Duodenal mucosa (tissue), 2 donors: ENCODE measurements around the gene RAB6B.

Experiments
- H3K27ac ChIP-seq: one replicate; pipeline ENCODE4 v1.7.0; 2013; ENCODE audit warnings: low read depth, low read length
- H3K27me3 ChIP-seq, 2 donors: one replicate each; pipeline ENCODE4 v1.7.0; 2013; ENCODE audit warnings: low read length in 2 of 2, control low read depth in 1 of 2; ENCODE audit not compliant: insufficient read depth in 2 of 2, control insufficient read depth in 1 of 2
- H3K36me3 ChIP-seq, 2 donors: one replicate each; pipeline ENCODE4 v1.7.0; 2013; ENCODE audit warnings: low read length in 2 of 2, control low read depth in 1 of 2; ENCODE audit not compliant: insufficient read depth in 2 of 2, control insufficient read depth in 1 of 2
- H3K4me1 ChIP-seq, 2 donors: one replicate each; pipeline ENCODE4 v1.7.0; 2013; ENCODE audit warnings: low read length in 2 of 2, control low read depth in 1 of 2; ENCODE audit not compliant: insufficient read depth in 2 of 2, control insufficient read depth in 1 of 2
- H3K4me3 ChIP-seq, 2 donors: one replicate each; pipeline ENCODE4 v1.7.0; 2013; ENCODE audit warnings: low read length in 2 of 2, low read depth in 1 of 2
- H3K9ac ChIP-seq, 2 donors: one replicate each; pipeline ENCODE4 v1.7.0; 2013; ENCODE audit warnings: low read length in 2 of 2, low read depth in 1 of 2
- H3K9me3 ChIP-seq, 2 donors: one replicate each; pipeline ENCODE4 v1.7.0; 2013; ENCODE audit warnings: low read length in 2 of 2, control low read depth in 1 of 2; ENCODE audit not compliant: control insufficient read depth in 1 of 2

RAB6B gene

GRCh38 chr3:133895208-133896001 is at the start of gene RAB6B:
Gene RAB6B, minus strand, starts transcription at chr3:133895882. Its CDS starts 416 bp downstream, at chr3:133895466.
- Histone ChIP-seq H3K27ac (no peak within 1 kb of the TSS), H3K36me3 (no peaks in the 10 kb centered on the region), H3K9me3 (no peaks in the 10 kb centered on the region), H3K9ac (no peak within 1 kb of the TSS), H3K4me1 (peaks cover 0 to 10% of the 10 kb centered on the region in 2 donors), H3K4me3 (peak within 1 kb of the TSS; percentile 59 to 64), H3K27me3 (peaks cover 30% of the 10 kb centered on the region in 2 donors)

GRCh38 chr3:133944641-133945380 is 49.1 kb upstream of the RAB6B start:
- H3K9ac ChIP-seq, result no peak overlapping the region
- no peaks in the 10 kb centered on the region for H3K36me3 ChIP-seq
- H3K4me3 ChIP-seq, result peak overlapping the region in 1 of 2 donors; percentile 25
- H3K27ac ChIP-seq, result peak overlapping the region; percentile 13
- no peaks in the 10 kb centered on the region for H3K27me3 ChIP-seq
- H3K9me3 ChIP-seq, result no peaks in the 10 kb centered on the region
- H3K4me1 ChIP-seq, result peaks cover 19 to 30% of the 10 kb centered on the region in 2 donors

DNA sequence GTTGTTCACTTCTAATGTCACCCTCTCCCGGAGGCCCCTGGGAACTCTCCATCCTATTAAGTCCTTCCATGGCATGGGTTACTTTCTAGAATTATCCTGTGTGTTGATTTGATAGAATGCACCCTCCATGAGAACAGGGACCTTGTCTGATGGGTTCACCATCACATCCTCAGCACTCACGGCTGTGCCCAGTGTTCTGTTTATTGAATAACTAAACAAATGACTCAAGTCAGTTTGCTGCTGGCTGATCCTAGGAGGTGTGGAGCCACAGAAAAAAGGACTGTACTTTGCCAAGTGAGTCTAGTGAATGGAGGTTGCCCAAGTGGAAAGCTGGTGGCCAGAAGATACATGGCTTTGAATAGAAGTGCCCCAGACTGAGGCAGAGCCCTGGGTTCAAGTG is 48.5 kb upstream of the RAB6B start:
- Histone ChIP-seq H3K9ac (no peak overlapping the region), H3K27ac (peak overlapping the region; percentile 13), H3K4me3 (peak overlapping the region in 1 of 2 donors; percentile 25), H3K4me1 (peaks cover 19 to 30% of the 10 kb centered on the region in 2 donors), H3K36me3 (no peaks in the 10 kb centered on the region), H3K9me3 (no peaks in the 10 kb centered on the region), H3K27me3 (no peaks in the 10 kb centered on the region)

DNA sequence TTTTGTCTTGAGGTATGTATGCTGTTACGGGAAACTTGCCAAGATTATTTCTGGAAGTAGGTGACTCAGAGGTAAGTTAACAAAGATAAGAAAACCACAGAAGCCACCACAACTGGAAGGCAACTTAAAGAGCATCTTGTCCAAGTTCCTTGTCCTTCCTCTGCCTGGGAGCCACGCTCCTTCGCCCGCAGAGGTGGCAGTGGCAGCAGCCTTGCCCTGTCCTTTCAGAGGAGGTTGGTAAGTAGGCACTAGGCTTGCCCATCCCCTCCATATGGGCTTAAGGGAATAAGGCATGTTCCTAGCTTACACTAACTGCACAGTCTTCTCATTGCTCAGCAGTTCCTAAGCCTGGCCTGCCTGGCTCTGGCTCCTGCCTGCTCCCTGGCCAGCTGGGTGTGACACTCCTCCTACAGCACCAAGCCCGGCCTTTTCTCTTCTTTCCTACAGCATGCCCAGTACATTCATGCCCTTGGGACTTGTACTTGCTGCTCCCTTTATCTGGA is 48.0 kb upstream of the RAB6B start:
- Histone ChIP-seq H3K4me3 (no peak overlapping the region), H3K27ac (no peak overlapping the region), H3K4me1 (peaks cover 19 to 30% of the 10 kb centered on the region in 2 donors), H3K9ac (no peak overlapping the region), H3K9me3 (no peaks in the 10 kb centered on the region), H3K27me3 (no peaks in the 10 kb centered on the region), H3K36me3 (no peaks in the 10 kb centered on the region)

GRCh38 chr3:133943031-133943535 is 47.4 kb upstream of the RAB6B start:
- no peaks in the 10 kb centered on the region for H3K27me3 ChIP-seq
- no peak overlapping the region for H3K4me3 ChIP-seq
- peaks cover 19 to 30% of the 10 kb centered on the region in 2 donors for H3K4me1 ChIP-seq
- no peaks in the 10 kb centered on the region for H3K36me3 ChIP-seq
- no peak overlapping the region for H3K9ac ChIP-seq
- no peak overlapping the region for H3K27ac ChIP-seq
- H3K9me3 ChIP-seq, result no peaks in the 10 kb centered on the region

DNA sequence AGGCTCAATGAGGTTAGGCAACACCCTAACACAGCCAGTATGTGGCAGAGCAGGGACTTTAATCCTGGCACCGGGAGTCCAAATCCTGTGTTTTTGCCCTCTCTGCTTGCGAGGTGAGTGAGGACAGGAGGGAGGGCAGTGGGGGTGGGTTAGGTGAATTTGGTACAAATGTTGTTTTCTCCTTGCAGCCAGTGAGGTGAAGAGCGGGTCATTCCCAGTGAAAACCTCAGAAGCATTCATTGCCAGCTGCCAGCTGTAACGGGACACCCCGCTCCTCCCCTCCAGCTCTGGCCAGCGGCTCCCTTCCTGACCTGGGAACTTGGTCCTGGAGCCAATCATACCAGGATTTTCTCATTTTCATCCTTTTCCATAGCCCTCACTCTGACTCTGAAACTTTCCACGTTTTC is 45.7 kb upstream of the RAB6B start:
- H3K27ac ChIP-seq, result no peak overlapping the region
- H3K4me1 ChIP-seq, result peaks cover 19 to 36% of the 10 kb centered on the region in 2 donors
- H3K27me3 ChIP-seq, result no peaks in the 10 kb centered on the region

GRCh38 chr3:133940536-133940935 is 44.9 kb upstream of the RAB6B start:
- Histone ChIP-seq H3K9ac (no peak overlapping the region), H3K4me3 (no peak overlapping the region), H3K36me3 (no peaks in the 10 kb centered on the region), H3K4me1 (peaks cover 21 to 44% of the 10 kb centered on the region in 2 donors), H3K27me3 (no peaks in the 10 kb centered on the region), H3K9me3 (no peaks in the 10 kb centered on the region), H3K27ac (no peak overlapping the region)

More for the DNA sequence above, 45.7 kb upstream of the RAB6B start:
- Histone ChIP-seq H3K9ac (no peak overlapping the region), H3K4me3 (no peak overlapping the region), H3K36me3 (no peaks in the 10 kb centered on the region), H3K9me3 (no peaks in the 10 kb centered on the region)

DNA sequence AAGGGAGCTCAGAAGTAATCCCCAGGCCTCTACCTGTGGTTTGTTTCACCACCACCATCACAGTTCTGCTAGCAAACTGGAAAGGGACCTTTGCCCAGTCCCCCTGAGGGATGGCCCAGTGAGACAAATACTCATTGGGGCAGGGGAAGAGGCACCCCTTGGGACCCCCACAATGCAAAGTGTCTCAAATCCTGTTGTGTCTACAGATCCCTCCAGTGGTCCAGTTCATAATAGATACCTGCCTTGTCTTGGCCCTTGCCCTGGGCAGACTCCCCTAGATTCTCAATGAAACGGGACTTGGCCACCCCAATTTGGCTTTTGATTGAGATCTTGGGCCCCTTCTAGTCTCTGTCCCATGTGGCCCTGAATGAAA is 43.8 kb upstream of the RAB6B start:
- Histone ChIP-seq H3K9me3 (no peaks in the 10 kb centered on the region), H3K27ac (no peak overlapping the region), H3K4me1 (peaks cover 25 to 44% of the 10 kb centered on the region in 2 donors), H3K9ac (no peak overlapping the region), H3K36me3 (no peaks in the 10 kb centered on the region), H3K4me3 (no peak overlapping the region), H3K27me3 (no peaks in the 10 kb centered on the region)

- no peaks in the 10 kb centered on the region for H3K36me3 ChIP-seq
- no peak overlapping the region for H3K4me3 ChIP-seq
- H3K27me3 ChIP-seq, result no peaks in the 10 kb centered on the region
- H3K9me3 ChIP-seq, result no peaks in the 10 kb centered on the region
- H3K4me1 ChIP-seq, result peaks cover 19 to 44% of the 10 kb centered on the region in 2 donors
- H3K27ac ChIP-seq, result no peak overlapping the region
- H3K9ac ChIP-seq, result no peak overlapping the region
Measured at GRCh38 chr3:133938770-133939462, 43.2 kb upstream of the RAB6B start.
